Measurements from ENCODE around the gene BZW1.
"Not testable (repeated sequence)": the region's sequence is repeated elsewhere in the genome, so short reads cannot be mapped to it uniquely, and the experiment has no call there.

The BZW1 gene

GRCh38 chr2:200814276-200814815 is 2.6 kb downstream of the BZW1 start:
- DNase-seq (ENCODE audit: low spot score) (no peak), ATAC-seq (ENCODE audit: low read depth) (no peak)
- TF ChIP-seq, protein P1, sequence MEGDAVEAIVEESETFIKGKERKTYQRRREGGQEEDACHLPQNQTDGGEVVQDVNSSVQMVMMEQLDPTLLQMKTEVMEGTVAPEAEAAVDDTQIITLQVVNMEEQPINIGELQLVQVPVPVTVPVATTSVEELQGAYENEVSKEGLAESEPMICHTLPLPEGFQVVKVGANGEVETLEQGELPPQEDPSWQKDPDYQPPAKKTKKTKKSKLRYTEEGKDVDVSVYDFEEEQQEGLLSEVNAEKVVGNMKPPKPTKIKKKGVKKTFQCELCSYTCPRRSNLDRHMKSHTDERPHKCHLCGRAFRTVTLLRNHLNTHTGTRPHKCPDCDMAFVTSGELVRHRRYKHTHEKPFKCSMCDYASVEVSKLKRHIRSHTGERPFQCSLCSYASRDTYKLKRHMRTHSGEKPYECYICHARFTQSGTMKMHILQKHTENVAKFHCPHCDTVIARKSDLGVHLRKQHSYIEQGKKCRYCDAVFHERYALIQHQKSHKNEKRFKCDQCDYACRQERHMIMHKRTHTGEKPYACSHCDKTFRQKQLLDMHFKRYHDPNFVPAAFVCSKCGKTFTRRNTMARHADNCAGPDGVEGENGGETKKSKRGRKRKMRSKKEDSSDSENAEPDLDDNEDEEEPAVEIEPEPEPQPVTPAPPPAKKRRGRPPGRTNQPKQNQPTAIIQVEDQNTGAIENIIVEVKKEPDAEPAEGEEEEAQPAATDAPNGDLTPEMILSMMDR (IDR thresholded peaks at IDR 0.05; ENCODE audit: poor library complexity, severe bottlenecking) = no peak
- Histone ChIP-seq H3K9me3 (ENCODE audit: severe bottlenecking) (no peaks in the 10 kb centered on the region), H3K27me3 (ENCODE audit: insufficient read depth, poor library complexity, severe bottlenecking) (no peaks in the 10 kb centered on the region), H3K4me1 (ENCODE audit: insufficient read depth, poor library complexity, severe bottlenecking) (peaks cover 18% of the 10 kb centered on the region), H3K4me3 (ENCODE audit: severe bottlenecking) (peak overlapping the region; percentile 2), H3K27ac (ENCODE audit: poor library complexity, severe bottlenecking) (peak overlapping the region; percentile 89), H3K36me3 (ENCODE audit: low read depth) (peaks cover 69% of the 10 kb centered on the region)

DNA sequence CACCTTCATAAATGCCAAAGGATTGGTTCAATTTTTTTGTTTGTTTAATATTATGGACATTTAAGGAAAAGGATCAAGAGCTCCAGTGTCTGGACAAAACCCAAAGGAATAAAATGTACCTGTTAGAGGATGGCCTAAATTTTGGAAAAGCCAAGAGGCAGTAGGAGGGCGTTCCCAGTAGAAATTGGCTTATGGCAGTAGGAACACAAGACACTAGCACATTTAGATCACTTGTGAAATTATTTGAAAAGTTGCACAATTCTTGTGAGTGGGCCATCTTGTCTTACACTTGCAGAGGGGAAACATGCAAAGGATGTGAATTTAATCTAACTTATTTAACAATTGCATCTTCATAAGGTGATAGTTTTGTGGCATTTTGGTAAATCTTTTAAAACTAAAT is 3.2 kb downstream of the BZW1 start:
- ATAC-seq (ENCODE audit: low read depth) = no peak
- peaks cover 17% of the 10 kb centered on the region for H3K4me1 ChIP-seq (ENCODE audit: insufficient read depth, poor library complexity, severe bottlenecking)
- TF ChIP-seq, protein P1 (IDR thresholded peaks at IDR 0.05; ENCODE audit: poor library complexity, severe bottlenecking) = no peak

DNA sequence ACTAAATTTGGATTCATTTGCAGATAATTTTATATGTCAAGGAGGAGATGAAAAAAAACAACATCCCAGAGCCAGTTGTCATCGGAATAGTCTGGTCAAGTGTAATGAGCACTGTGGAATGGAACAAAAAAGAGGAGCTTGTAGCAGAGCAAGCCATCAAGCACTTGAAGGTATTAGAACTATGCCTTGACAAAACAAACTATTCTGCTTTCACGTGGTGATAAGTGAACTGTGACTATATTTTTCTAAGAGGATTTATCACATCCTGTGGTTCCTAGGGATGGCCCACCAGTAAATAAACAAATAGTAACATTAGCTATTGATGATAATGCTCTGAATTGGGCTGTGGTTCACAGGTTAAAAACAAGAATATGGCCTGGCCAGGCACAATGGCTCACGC is 7.0 kb downstream of the BZW1 start:
- not testable (repeated sequence) for H3K27ac ChIP-seq (ENCODE audit: poor library complexity, severe bottlenecking); H3K4me1 ChIP-seq (ENCODE audit: insufficient read depth, poor library complexity, severe bottlenecking); H3K9me3 ChIP-seq (ENCODE audit: severe bottlenecking); ATAC-seq (ENCODE audit: low read depth); H3K4me3 ChIP-seq (ENCODE audit: severe bottlenecking); H3K27me3 ChIP-seq (ENCODE audit: insufficient read depth, poor library complexity, severe bottlenecking); DNase-seq (ENCODE audit: low spot score)
- H3K36me3 ChIP-seq (ENCODE audit: low read depth) = peaks cover 86% of the 10 kb centered on the region

More for the DNA sequence above, 3.2 kb downstream of the BZW1 start:
- peak overlapping the region; percentile 89 for H3K27ac ChIP-seq (ENCODE audit: poor library complexity, severe bottlenecking)
- no peak overlapping the region for H3K4me3 ChIP-seq (ENCODE audit: severe bottlenecking)
- no peaks in the 10 kb centered on the region for H3K27me3 ChIP-seq (ENCODE audit: insufficient read depth, poor library complexity, severe bottlenecking)
- peaks cover 74% of the 10 kb centered on the region for H3K36me3 ChIP-seq (ENCODE audit: low read depth)
- no peak for DNase-seq (ENCODE audit: low spot score)
- H3K9me3 ChIP-seq (ENCODE audit: severe bottlenecking) = no peaks in the 10 kb centered on the region

DNA sequence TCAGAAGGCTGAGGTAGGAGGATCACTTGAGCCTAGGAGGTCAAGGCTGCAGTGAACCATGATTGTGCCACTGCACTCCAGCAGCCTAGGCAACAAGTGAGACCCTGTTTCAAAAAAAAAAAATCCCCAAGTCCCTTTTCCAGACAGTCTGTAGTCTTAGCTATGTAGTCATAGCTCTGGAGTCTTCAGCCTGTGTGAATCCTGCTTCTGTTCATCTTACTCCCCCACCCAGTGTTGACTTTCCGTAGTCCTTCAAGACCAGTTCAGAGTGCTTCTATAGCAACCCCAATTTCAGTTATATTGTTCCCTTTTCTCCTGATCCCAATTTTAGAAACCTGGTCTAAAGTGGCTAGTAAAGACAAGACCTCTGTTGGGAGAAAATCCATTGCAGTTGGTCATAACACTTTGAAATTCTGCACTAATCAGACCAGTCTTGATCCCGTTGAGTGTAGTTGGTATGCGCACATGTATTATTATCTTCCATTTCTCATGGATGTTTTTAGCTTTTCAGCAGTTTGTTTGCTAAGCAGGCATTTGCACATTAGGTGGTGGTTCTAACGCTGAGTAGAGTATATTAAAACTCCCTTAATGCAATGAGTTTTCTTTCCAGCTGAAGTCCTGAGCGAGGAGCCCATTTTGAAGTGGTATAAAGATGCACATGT is 9.0 kb downstream of the BZW1 start:
- H3K36me3 ChIP-seq (ENCODE audit: low read depth) = peaks cover 78% of the 10 kb centered on the region

DNA sequence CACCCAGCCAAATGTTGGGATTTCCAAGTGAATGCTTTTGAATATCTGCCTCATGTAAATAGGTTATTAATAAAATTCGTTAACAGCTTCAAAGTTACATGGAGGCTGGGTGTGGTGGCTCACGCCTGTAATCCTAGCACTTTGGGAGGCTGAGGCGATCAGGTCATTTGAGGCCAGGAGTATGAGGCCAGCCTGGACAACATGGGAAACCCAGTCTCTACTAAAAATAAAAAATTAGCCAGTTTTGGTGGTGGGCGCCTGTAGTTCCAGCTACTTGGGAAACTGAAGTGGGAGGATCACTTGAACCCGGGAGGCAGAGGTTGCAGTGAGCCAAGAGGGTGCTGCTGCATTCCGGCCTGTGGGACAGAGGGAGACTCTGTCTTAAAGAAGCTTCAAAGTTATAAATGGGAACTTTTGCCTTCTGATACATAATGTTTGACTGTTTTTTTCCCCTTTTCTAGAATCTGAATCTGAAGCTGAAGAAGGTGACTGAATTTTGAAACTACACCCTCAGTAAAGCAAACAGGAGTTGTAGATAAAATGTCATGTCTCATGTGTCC is 10.1 kb downstream of the BZW1 start:
- TF ChIP-seq, protein P1 (IDR thresholded peaks at IDR 0.05; ENCODE audit: poor library complexity, severe bottlenecking) = no peak
- Histone ChIP-seq H3K27ac (ENCODE audit: poor library complexity, severe bottlenecking) (no peak overlapping the region), H3K27me3 (ENCODE audit: insufficient read depth, poor library complexity, severe bottlenecking) (no peaks in the 10 kb centered on the region), H3K36me3 (ENCODE audit: low read depth) (peaks cover 71% of the 10 kb centered on the region), H3K4me1 (ENCODE audit: insufficient read depth, poor library complexity, severe bottlenecking) (no peaks in the 10 kb centered on the region), H3K9me3 (ENCODE audit: severe bottlenecking) (no peaks in the 10 kb centered on the region), H3K4me3 (ENCODE audit: severe bottlenecking) (no peak overlapping the region)
- no peak for DNase-seq (ENCODE audit: low spot score)
- no peak for ATAC-seq (ENCODE audit: low read depth)

More for the DNA sequence above, 9.0 kb downstream of the BZW1 start:
- Histone ChIP-seq H3K27ac (ENCODE audit: poor library complexity, severe bottlenecking) (no peak overlapping the region), H3K9me3 (ENCODE audit: severe bottlenecking) (no peaks in the 10 kb centered on the region), H3K4me1 (ENCODE audit: insufficient read depth, poor library complexity, severe bottlenecking) (no peaks in the 10 kb centered on the region), H3K27me3 (ENCODE audit: insufficient read depth, poor library complexity, severe bottlenecking) (no peaks in the 10 kb centered on the region), H3K4me3 (ENCODE audit: severe bottlenecking) (no peak overlapping the region)
- TF ChIP-seq, protein P1 (IDR thresholded peaks at IDR 0.05; ENCODE audit: poor library complexity, severe bottlenecking) = no peak
- ATAC-seq (ENCODE audit: low read depth) (no peak), DNase-seq (ENCODE audit: low spot score) (no peak)

Data from RWPE2 (cell line).